GM23338 (cell line): ENCODE measurements around the gene PAGE2B. TPM values are rescaled to one million over a fixed set of nuclear protein-coding genes. Genes with fewer than 3 reads are reported as not detected.
"Not testable (repeated sequence)": the region's sequence is repeated elsewhere in the genome, so short reads cannot be mapped to it uniquely, and the experiment has no call there.

Experiments used
- ATAC-seq: fragments of 200-7000 bp; cut with Tn5 transposase; 3 replicates; pipeline ENCODE4 v1.9.1; 2020
- DNase-seq: peaks from one replicate; pipeline ENCODE4 v3.0.0-alpha.2; 2015; ENCODE audit warnings: low spot score
- H2AFZ ChIP-seq: fragments of 200-600 bp; sonication (generic); 2 replicates; pipeline ENCODE4 v1.8.0; 2016; ENCODE audit warnings: antibody characterized with exemption, mild to moderate bottlenecking, moderate library complexity
- H3F3A ChIP-seq: fragments of 200-600 bp; sonication (generic); replicated peaks from 2 replicates; pipeline ENCODE4 v1.8.0; 2017; ENCODE audit warnings: antibody characterized with exemption, mixed run types, low read depth
- H3K27ac ChIP-seq: fragments of 200-600 bp; sonication (generic); 2 replicates; pipeline ENCODE4 v1.6.1; 2016; ENCODE audit warnings: low read depth
- H3K27me3 ChIP-seq: fragments of 200-600 bp; sonication (generic); 2 replicates; pipeline ENCODE4 v1.8.0; 2016; ENCODE audit warnings: mild to moderate bottlenecking, mixed run types, moderate library complexity; ENCODE audit not compliant: insufficient read depth
- H3K36me3 ChIP-seq: fragments of 200-600 bp; sonication (generic); 2 replicates; pipeline ENCODE4 v1.8.0; 2016; ENCODE audit warnings: mild to moderate bottlenecking; ENCODE audit not compliant: insufficient read depth
- H3K4me1 ChIP-seq: fragments of 200-600 bp; sonication (generic); 2 replicates; pipeline ENCODE4 v1.8.0; 2016; ENCODE audit warnings: mild to moderate bottlenecking, moderate library complexity; ENCODE audit not compliant: insufficient read depth
- H3K4me2 ChIP-seq: fragments of 200-600 bp; sonication (generic); 2 replicates; pipeline ENCODE4 v1.7.1; 2017; ENCODE audit warnings: mixed run types
- H3K4me3 ChIP-seq: fragments of 200-600 bp; sonication (generic); 2 replicates; pipeline ENCODE4 v1.6.1; 2016; ENCODE audit warnings: mixed run types
- H3K79me2 ChIP-seq: fragments of 200-600 bp; sonication (generic); replicated peaks from 2 replicates; pipeline ENCODE4 v1.8.0; 2017; ENCODE audit warnings: mild to moderate bottlenecking; ENCODE audit not compliant: insufficient read depth
- H3K9me2 ChIP-seq: fragments of 200-600 bp; sonication (generic); 2 replicates; pipeline ENCODE4 v1.8.0; 2017; ENCODE audit not compliant: insufficient read depth
- H4K20me1 ChIP-seq: fragments of 200-600 bp; sonication (generic); replicated peaks from 2 replicates; pipeline ENCODE4 v1.8.0; 2017; ENCODE audit warnings: mild to moderate bottlenecking; ENCODE audit not compliant: insufficient read depth
- H3K27ac Mint-ChIP-seq: 2 replicates; pipeline ENCODE4 v1.8.0; 2020; ENCODE audit warnings: inconsistent platforms, mild to moderate bottlenecking, moderate library complexity, mixed read lengths
- H3K27me3 Mint-ChIP-seq: 3 replicates; pipeline ENCODE4 v1.8.0; 2022; ENCODE audit warnings: low read depth, mild to moderate bottlenecking, moderate library complexity, mixed read lengths, inconsistent platforms; ENCODE audit not compliant: insufficient read depth, poor library complexity
- H3K36me3 Mint-ChIP-seq: 3 replicates; pipeline ENCODE4 v1.8.0; 2021; ENCODE audit warnings: low read depth, mild to moderate bottlenecking, inconsistent platforms, moderate library complexity, mixed read lengths
- H3K4me1 Mint-ChIP-seq: 3 replicates; pipeline ENCODE4 v1.8.0; 2020; ENCODE audit warnings: mild to moderate bottlenecking, inconsistent platforms, mixed read lengths
- H3K4me3 Mint-ChIP-seq: 3 replicates; pipeline ENCODE4 v1.8.0; 2021; ENCODE audit warnings: moderate library complexity, mild to moderate bottlenecking, inconsistent platforms, mixed read lengths
- H3K9me3 Mint-ChIP-seq: 3 replicates; pipeline ENCODE4 v1.8.0; 2020; ENCODE audit warnings: moderate library complexity, mild to moderate bottlenecking, inconsistent platforms, mixed read lengths
- CTCF ChIP-seq, 2 experiments: fragments of 200-600 bp in 1 of 2; sonication (generic) in 1 of 2; conservative IDR thresholded peaks; 2 replicates each; pipeline versions ENCODE4 v1.5.1 to v1.6.1; 2016 to 2017; ENCODE audit warnings: antibody characterized with exemption in 2 of 2, low read depth in 2 of 2, mild to moderate bottlenecking in 2 of 2, moderate library complexity in 1 of 2
- EZH2phosphoT487 ChIP-seq: fragments of 200-600 bp; sonication (generic); IDR thresholded peaks from one replicate; pipeline ENCODE4 v1.8.1; 2018; ENCODE audit warnings: antibody characterized with exemption; ENCODE audit not compliant: unreplicated experiment
- JUNB ChIP-seq: IDR thresholded peaks from one replicate; pipeline ENCODE4 v1.6.1; 2016; ENCODE audit warnings: antibody characterized with exemption; ENCODE audit not compliant: unreplicated experiment
- REST ChIP-seq: IDR thresholded peaks from one replicate; pipeline ENCODE4 v1.6.1; 2018; ENCODE audit warnings: antibody characterized with exemption; ENCODE audit not compliant: unreplicated experiment
- STAT1 ChIP-seq: IDR thresholded peaks from one replicate; pipeline ENCODE4 v1.6.1; 2016; ENCODE audit warnings: antibody characterized with exemption; ENCODE audit not compliant: unreplicated experiment
- ZNF331 ChIP-seq: fragments of 250-450 bp; sonication (Bioruptor Pico); IDR thresholded peaks from 2 replicates; pipeline ENCODE4 v1.5.0; 2020; ENCODE audit warnings: low read depth, mild to moderate bottlenecking, moderate library complexity
- ZNF462 ChIP-seq: fragments of 250-450 bp; sonication (Bioruptor Pico); IDR thresholded peaks from 2 replicates; pipeline ENCODE4 v1.5.0; 2020; ENCODE audit warnings: mild to moderate bottlenecking, moderate library complexity
- polyA plus RNA-seq: library from polyadenylated mRNA; unstranded; fragments of >200 nt; fragmentation: Nextera tagmentation; extraction: Ambion mirVana; gene quantifications from 2 replicates; pipeline ENCODE4 v1.2.1, GENCODE V29; 2016
- total RNA-seq: library from RNA; depleted of rRNA; stranded (reverse); fragments of >200 nt; shearing (Covaris generic); gene quantifications from 2 replicates; pipeline ENCODE4 v1.2.3, GENCODE V29; 2014

Gene PAGE2B
- total and polyA plus RNA-seq, 2 experiments from 2014 or later = not detected

- H3K36me3 Mint-ChIP-seq, DNase-seq, H3K27me3 ChIP-seq, H3K27me3 Mint-ChIP-seq, H3F3A ChIP-seq, H3K4me1 Mint-ChIP-seq, H3K4me3 Mint-ChIP-seq, H3K9me3 Mint-ChIP-seq, H3K4me3 ChIP-seq, H4K20me1 ChIP-seq, H3K79me2 ChIP-seq, H3K9me2 ChIP-seq, H3K4me1 ChIP-seq, H3K4me2 ChIP-seq, H3K27ac Mint-ChIP-seq, H3K27ac ChIP-seq, H3K36me3 ChIP-seq, ATAC-seq, H2AFZ ChIP-seq: not testable (repeated sequence)
Measured at GRCh38 chrX:55116589-55116988, 41.8 kb downstream of the PAGE2B start.

- Histone ChIP-seq H3K27ac (no peak overlapping the region), H2AFZ (no peak overlapping the region), H3K79me2 (no peaks in the 10 kb centered on the region), H3K4me2 (no peak overlapping the region), H3K4me1 (no peaks in the 10 kb centered on the region), H3K9me2 (no peaks in the 10 kb centered on the region), H3F3A (no peaks in the 10 kb centered on the region), H3K27me3 (no peaks in the 10 kb centered on the region), H3K4me3 (no peak overlapping the region), H3K36me3 (no peaks in the 10 kb centered on the region), H4K20me1 (no peaks in the 10 kb centered on the region)
- H3K27ac Mint-ChIP-seq = no peak overlapping the region
- no peaks in the 10 kb centered on the region for H3K4me1 Mint-ChIP-seq
- no peaks in the 10 kb centered on the region for H3K36me3 Mint-ChIP-seq
- ATAC-seq (no peak), DNase-seq (no peak)
- no peak overlapping the region for H3K4me3 Mint-ChIP-seq
- TF ChIP-seq REST = no peak
- no peak for TF ChIP-seq JUNB
- TF ChIP-seq ZNF331 = no peak
- no peak for TF ChIP-seq STAT1
- TF ChIP-seq ZNF462 (CRISPR knock-in tag) = no peak
- no peak for TF ChIP-seq CTCF (conservative IDR thresholded peaks at IDR 0.05; ENCODE audit: low read depth in 2 of 2)
- no peak for TF ChIP-seq EZH2phosphoT487
- no peaks in the 10 kb centered on the region for H3K27me3 Mint-ChIP-seq
- no peaks in the 10 kb centered on the region for H3K9me3 Mint-ChIP-seq
Measured at GRCh38 chrX:55118574-55118973, 43.7 kb downstream of the PAGE2B start.
